H9 (cell line): ENCODE results near the gene CLIP4. TPM values are rescaled to one million over a fixed set of nuclear protein-coding genes. Genes with fewer than 3 reads are reported as not detected.
A peak's percentile ranks its signal among the peaks of the same experiment; 100 is the strongest.

Experiments used
- DNase-seq: peaks from one replicate; pipeline ENCODE4 v3.0.0-alpha.2; 2017
- H2AFZ ChIP-seq: one replicate; pipeline ENCODE4 v1.6.1; 2013; ENCODE audit warnings: mild to moderate bottlenecking, low read length, control low read depth, moderate library complexity
- H2AK5ac ChIP-seq: 2 replicates; pipeline ENCODE4 v1.6.1; 2013; ENCODE audit warnings: low read length, control low read depth, mixed read lengths; ENCODE audit not compliant: insufficient read length
- H2BK120ac ChIP-seq: one replicate; pipeline ENCODE4 v1.6.1; 2013; ENCODE audit warnings: low read depth, mild to moderate bottlenecking, low read length, control low read depth, inconsistent platforms; ENCODE audit not compliant: poor library complexity, severe bottlenecking
- H2BK12ac ChIP-seq: 2 replicates; pipeline ENCODE4 v1.6.1; 2013; ENCODE audit warnings: low read length, control low read depth, mixed read lengths, low read depth; ENCODE audit not compliant: insufficient read length
- H2BK15ac ChIP-seq: 2 replicates; pipeline ENCODE4 v1.6.1; 2013; ENCODE audit warnings: low read depth, low read length, control low read depth
- H2BK20ac ChIP-seq: one replicate; pipeline ENCODE4 v1.6.1; 2013; ENCODE audit warnings: low read depth, mild to moderate bottlenecking, low read length, control low read depth, inconsistent platforms; ENCODE audit not compliant: poor library complexity, severe bottlenecking
- H2BK5ac ChIP-seq: 2 replicates; pipeline ENCODE4 v1.6.1; 2013; ENCODE audit warnings: low read length, control low read depth, mixed read lengths; ENCODE audit not compliant: insufficient read length
- H3K14ac ChIP-seq: 2 replicates; pipeline ENCODE4 v1.6.1; 2013; ENCODE audit warnings: low read length, control low read depth; ENCODE audit not compliant: insufficient read depth
- H3K18ac ChIP-seq: 2 replicates; pipeline ENCODE4 v1.6.1; 2013; ENCODE audit warnings: low read depth, mild to moderate bottlenecking, mixed read lengths, low read length, control low read depth; ENCODE audit not compliant: insufficient read length
- H3K23ac ChIP-seq: 2 replicates; pipeline ENCODE4 v1.6.1; 2013; ENCODE audit warnings: low read length, control low read depth, mixed read lengths, low read depth; ENCODE audit not compliant: insufficient read length
- H3K23me2 ChIP-seq: 2 replicates; pipeline ENCODE4 v1.6.1; 2013; ENCODE audit warnings: low read depth, mild to moderate bottlenecking, mixed read lengths, low read length, control low read depth; ENCODE audit not compliant: insufficient read length, poor library complexity, severe bottlenecking
- H3K27ac ChIP-seq: 2 replicates; pipeline ENCODE4 v1.5.1; 2013; ENCODE audit warnings: low read length, control low read depth, mixed read lengths, low read depth; ENCODE audit not compliant: insufficient read length
- H3K27me3 ChIP-seq: 2 replicates; pipeline ENCODE4 v1.6.1; 2013; ENCODE audit warnings: low read length, control low read depth, inconsistent platforms; ENCODE audit not compliant: insufficient read depth
- H3K4ac ChIP-seq: 2 replicates; pipeline ENCODE4 v1.6.1; 2013; ENCODE audit warnings: low read depth, mild to moderate bottlenecking, control low read depth, inconsistent platforms, low read length, moderate library complexity
- H3K4me1 ChIP-seq: 2 replicates; pipeline ENCODE4 v1.6.1; 2013; ENCODE audit warnings: low read length, control low read depth, inconsistent platforms; ENCODE audit not compliant: insufficient read depth
- H3K4me2 ChIP-seq: 2 replicates; pipeline ENCODE4 v1.6.1; 2013; ENCODE audit warnings: low read length, control low read depth, mixed read lengths; ENCODE audit not compliant: insufficient read length, insufficient read depth
- H3K56ac ChIP-seq: 2 replicates; pipeline ENCODE4 v1.6.1; 2013; ENCODE audit warnings: low read depth, mild to moderate bottlenecking, mixed read lengths, low read length, control low read depth; ENCODE audit not compliant: insufficient read length
- H3K79me1 ChIP-seq: 2 replicates; pipeline ENCODE4 v1.6.1; 2013; ENCODE audit warnings: low read depth, mild to moderate bottlenecking, moderate library complexity, low read length, control low read depth, inconsistent platforms; ENCODE audit not compliant: insufficient read depth, poor library complexity, severe bottlenecking
- H3K79me2 ChIP-seq: 2 replicates; pipeline ENCODE4 v1.6.1; 2013; ENCODE audit warnings: low read length, control low read depth, inconsistent platforms; ENCODE audit not compliant: insufficient read depth
- H3K9ac ChIP-seq: 2 replicates; pipeline ENCODE4 v1.6.1; 2013; ENCODE audit warnings: low read length, control low read depth, mixed read lengths; ENCODE audit not compliant: insufficient read length; ENCODE audit errors: extremely low read depth
- H3K9me3 ChIP-seq: one replicate; pipeline ENCODE4 v1.6.1; 2013; ENCODE audit warnings: low read depth, low read length, inconsistent platforms; ENCODE audit not compliant: control insufficient read depth
- H3T11ph ChIP-seq: one replicate; pipeline ENCODE4 v1.6.1; 2013; ENCODE audit warnings: mild to moderate bottlenecking, low read length, control low read depth, inconsistent platforms
- H4K20me1 ChIP-seq: one replicate; pipeline ENCODE4 v1.6.1; 2013; ENCODE audit not compliant: control insufficient read depth, insufficient read length, insufficient read depth
- H4K5ac ChIP-seq: 2 replicates; pipeline ENCODE4 v1.6.1; 2013; ENCODE audit warnings: low read depth, mild to moderate bottlenecking, mixed read lengths, low read length, control low read depth; ENCODE audit not compliant: insufficient read length
- H4K8ac ChIP-seq: replicated peaks from 2 replicates; pipeline ENCODE4 v1.6.1; 2013; ENCODE audit warnings: low read length, control low read depth, mixed read lengths, low read depth; ENCODE audit not compliant: insufficient read length
- H4K91ac ChIP-seq: 2 replicates; pipeline ENCODE4 v1.6.1; 2013; ENCODE audit warnings: low read depth, mild to moderate bottlenecking, moderate library complexity, mixed read lengths, low read length, control low read depth; ENCODE audit not compliant: insufficient read length
- H3K27ac Mint-ChIP-seq, 3 experiments: 2 replicates in 2 of 3; 3 replicates in 1 of 3; pipeline ENCODE4 v1.8.0; 2020 to 2021; ENCODE audit warnings: mixed read lengths in 3 of 3, mild to moderate bottlenecking in 1 of 3, moderate library complexity in 1 of 3
- H3K27me3 Mint-ChIP-seq: 2 replicates; pipeline ENCODE4 v1.8.0; 2021; ENCODE audit warnings: low read depth, mild to moderate bottlenecking, moderate library complexity, mixed read lengths
- H3K36me3 Mint-ChIP-seq, 3 experiments: 2 replicates in 2 of 3; 3 replicates in 1 of 3; pipeline ENCODE4 v1.8.0; 2020 to 2021; ENCODE audit warnings: low read depth in 3 of 3, mixed read lengths in 3 of 3; ENCODE audit not compliant: insufficient read depth in 1 of 3
- H3K4me1 Mint-ChIP-seq, 2 experiments: 2 replicates each; pipeline ENCODE4 v1.8.0; 2020; ENCODE audit warnings: mixed read lengths in 2 of 2
- H3K4me3 Mint-ChIP-seq, 2 experiments: 2 replicates in 1 of 2; 3 replicates in 1 of 2; pipeline ENCODE4 v1.8.0; 2020 to 2021; ENCODE audit warnings: mild to moderate bottlenecking in 2 of 2, mixed read lengths in 2 of 2, moderate library complexity in 1 of 2
- H3K9me3 Mint-ChIP-seq, 2 experiments: 2 replicates in 1 of 2; 3 replicates in 1 of 2; pipeline ENCODE4 v1.8.0; 2020; ENCODE audit warnings: mild to moderate bottlenecking in 2 of 2, mixed read lengths in 2 of 2, moderate library complexity in 1 of 2
- WGBS: extraction: QIAGEN DNeasy Blood & Tissue Kit; methylation state at CpG from one replicate; pipeline ENCODE4 v1.1.7; 2013; ENCODE audit warnings: missing lambda C conversion rate, low lambda C conversion rate, mixed read lengths; ENCODE audit not compliant: insufficient read length; ENCODE audit errors: extremely low coverage; 5-methylcytosine and 5-hydroxymethylcytosine counted together
- total RNA-seq: library from RNA; stranded (reverse); gene quantifications from 2 replicates; pipeline ENCODE4 v1.2.1, GENCODE V29; 2021
- TF ChIP-seq, protein P1 (sequence below): fragments of 200-600 bp; sonication (generic); conservative IDR thresholded peaks from 3 replicates; pipeline ENCODE4 v1.8.0; 2021; ENCODE audit warnings: antibody characterized with exemption, mild to moderate bottlenecking

Gene CLIP4
- total RNA-seq, 1 experiment from 2014 or later = 0.66 TPM

DNA sequence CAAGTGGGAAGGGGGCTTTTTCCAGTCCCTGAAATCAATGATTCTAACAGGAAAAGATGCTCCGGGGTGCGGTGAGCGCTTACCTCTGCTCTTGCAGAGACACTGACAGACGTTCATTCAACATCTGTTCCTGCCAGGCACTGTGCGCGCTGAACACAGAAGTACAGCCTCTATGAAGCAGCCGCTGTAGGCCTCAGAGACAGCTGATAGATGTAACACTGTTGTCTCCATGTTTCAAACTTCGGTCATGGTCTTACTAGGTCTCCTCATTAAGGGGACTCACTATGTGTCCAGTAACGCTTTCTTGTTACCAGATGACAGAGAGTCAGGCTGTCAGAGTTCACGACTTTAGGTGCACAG lies 649 bp upstream of the CLIP4 start:
- Histone ChIP-seq H2AK5ac (no peak overlapping the region), H3K27me3 (peaks cover 31% of the 10 kb centered on the region; the same call in 1 of the 2 replicates), H3K18ac (no peak overlapping the region), H3K9me3 (no peaks in the 10 kb centered on the region), H3K56ac (no peak overlapping the region), H2BK15ac (no peak overlapping the region), H4K20me1 (no peaks in the 10 kb centered on the region), H3K4me1 (no peaks in the 10 kb centered on the region), H4K8ac (no peak overlapping the region), H2BK5ac (no peak overlapping the region), H4K91ac (no peak overlapping the region), H2BK120ac (no peak overlapping the region), H4K5ac (no peak overlapping the region), H3K9ac (no peak overlapping the region), H2BK12ac (no peak overlapping the region), H3K14ac (no peak overlapping the region), H3T11ph (no peak overlapping the region), H3K23ac (no peak overlapping the region), H3K79me1 (no peaks in the 10 kb centered on the region), H2BK20ac (no peak overlapping the region), H3K4me2 (peak overlapping the region; percentile 15), H3K79me2 (no peaks in the 10 kb centered on the region), H3K4ac (no peak overlapping the region), H3K23me2 (peaks cover 4% of the 10 kb centered on the region), H2AFZ (no peak overlapping the region), H3K27ac (no peak overlapping the region)
- WGBS = no CpG with 5 or more reads among the region's 10 CpGs
- TF ChIP-seq, protein P1, sequence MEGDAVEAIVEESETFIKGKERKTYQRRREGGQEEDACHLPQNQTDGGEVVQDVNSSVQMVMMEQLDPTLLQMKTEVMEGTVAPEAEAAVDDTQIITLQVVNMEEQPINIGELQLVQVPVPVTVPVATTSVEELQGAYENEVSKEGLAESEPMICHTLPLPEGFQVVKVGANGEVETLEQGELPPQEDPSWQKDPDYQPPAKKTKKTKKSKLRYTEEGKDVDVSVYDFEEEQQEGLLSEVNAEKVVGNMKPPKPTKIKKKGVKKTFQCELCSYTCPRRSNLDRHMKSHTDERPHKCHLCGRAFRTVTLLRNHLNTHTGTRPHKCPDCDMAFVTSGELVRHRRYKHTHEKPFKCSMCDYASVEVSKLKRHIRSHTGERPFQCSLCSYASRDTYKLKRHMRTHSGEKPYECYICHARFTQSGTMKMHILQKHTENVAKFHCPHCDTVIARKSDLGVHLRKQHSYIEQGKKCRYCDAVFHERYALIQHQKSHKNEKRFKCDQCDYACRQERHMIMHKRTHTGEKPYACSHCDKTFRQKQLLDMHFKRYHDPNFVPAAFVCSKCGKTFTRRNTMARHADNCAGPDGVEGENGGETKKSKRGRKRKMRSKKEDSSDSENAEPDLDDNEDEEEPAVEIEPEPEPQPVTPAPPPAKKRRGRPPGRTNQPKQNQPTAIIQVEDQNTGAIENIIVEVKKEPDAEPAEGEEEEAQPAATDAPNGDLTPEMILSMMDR = no peak
- no peak for DNase-seq
- Mint-ChIP-seq H3K4me1 (peaks cover 3 to 9% of the 10 kb centered on the region in 2 experiments), H3K9me3 (no peaks in the 10 kb centered on the region; a peak in 1 of 5 replicates), H3K27me3 (peaks cover 81% of the 10 kb centered on the region), H3K4me3 (peak overlapping the region; percentile 65 to 88), H3K27ac (no peak overlapping the region), H3K36me3 (no peaks in the 10 kb centered on the region)
